Measurements from ENCODE around the gene BTN2A1.

- TF ChIP-seq CTCF (IDR thresholded peaks at IDR 0.05; ENCODE audit: low read depth, low read length) = no peak
- TF ChIP-seq EZH2phosphoT487 (IDR thresholded peaks at IDR 0.05; ENCODE audit: low read depth) = no peak
These were observed 33.8 kb downstream of the BTN2A1 start for GRCh38 chr6:26491604-26492003.
